H9 (cell line): ENCODE results near the gene PLEKHM1. TPM values are rescaled to one million over a fixed set of nuclear protein-coding genes. Genes with fewer than 3 reads are reported as not detected.
"Not testable (repeated sequence)": the region's sequence is repeated elsewhere in the genome, so short reads cannot be mapped to it uniquely, and the experiment has no call there.

Source experiments
- DNase-seq: peaks from one replicate; pipeline ENCODE4 v3.0.0-alpha.2; 2017
- H2AFZ ChIP-seq: one replicate; pipeline ENCODE4 v1.6.1; 2013; ENCODE audit warnings: mild to moderate bottlenecking, low read length, control low read depth, moderate library complexity
- H2AK5ac ChIP-seq: 2 replicates; pipeline ENCODE4 v1.6.1; 2013; ENCODE audit warnings: low read length, control low read depth, mixed read lengths; ENCODE audit not compliant: insufficient read length
- H2BK120ac ChIP-seq: one replicate; pipeline ENCODE4 v1.6.1; 2013; ENCODE audit warnings: low read depth, mild to moderate bottlenecking, low read length, control low read depth, inconsistent platforms; ENCODE audit not compliant: poor library complexity, severe bottlenecking
- H2BK12ac ChIP-seq: 2 replicates; pipeline ENCODE4 v1.6.1; 2013; ENCODE audit warnings: low read length, control low read depth, mixed read lengths, low read depth; ENCODE audit not compliant: insufficient read length
- H2BK15ac ChIP-seq: 2 replicates; pipeline ENCODE4 v1.6.1; 2013; ENCODE audit warnings: low read depth, low read length, control low read depth
- H2BK20ac ChIP-seq: one replicate; pipeline ENCODE4 v1.6.1; 2013; ENCODE audit warnings: low read depth, mild to moderate bottlenecking, low read length, control low read depth, inconsistent platforms; ENCODE audit not compliant: poor library complexity, severe bottlenecking
- H2BK5ac ChIP-seq: 2 replicates; pipeline ENCODE4 v1.6.1; 2013; ENCODE audit warnings: low read length, control low read depth, mixed read lengths; ENCODE audit not compliant: insufficient read length
- H3K14ac ChIP-seq: 2 replicates; pipeline ENCODE4 v1.6.1; 2013; ENCODE audit warnings: low read length, control low read depth; ENCODE audit not compliant: insufficient read depth
- H3K18ac ChIP-seq: 2 replicates; pipeline ENCODE4 v1.6.1; 2013; ENCODE audit warnings: low read depth, mild to moderate bottlenecking, mixed read lengths, low read length, control low read depth; ENCODE audit not compliant: insufficient read length
- H3K23ac ChIP-seq: 2 replicates; pipeline ENCODE4 v1.6.1; 2013; ENCODE audit warnings: low read length, control low read depth, mixed read lengths, low read depth; ENCODE audit not compliant: insufficient read length
- H3K23me2 ChIP-seq: 2 replicates; pipeline ENCODE4 v1.6.1; 2013; ENCODE audit warnings: low read depth, mild to moderate bottlenecking, mixed read lengths, low read length, control low read depth; ENCODE audit not compliant: insufficient read length, poor library complexity, severe bottlenecking
- H3K27ac ChIP-seq: 2 replicates; pipeline ENCODE4 v1.5.1; 2013; ENCODE audit warnings: low read length, control low read depth, mixed read lengths, low read depth; ENCODE audit not compliant: insufficient read length
- H3K27me3 ChIP-seq: 2 replicates; pipeline ENCODE4 v1.6.1; 2013; ENCODE audit warnings: low read length, control low read depth, inconsistent platforms; ENCODE audit not compliant: insufficient read depth
- H3K4ac ChIP-seq: 2 replicates; pipeline ENCODE4 v1.6.1; 2013; ENCODE audit warnings: low read depth, mild to moderate bottlenecking, control low read depth, inconsistent platforms, low read length, moderate library complexity
- H3K4me1 ChIP-seq: 2 replicates; pipeline ENCODE4 v1.6.1; 2013; ENCODE audit warnings: low read length, control low read depth, inconsistent platforms; ENCODE audit not compliant: insufficient read depth
- H3K4me2 ChIP-seq: 2 replicates; pipeline ENCODE4 v1.6.1; 2013; ENCODE audit warnings: low read length, control low read depth, mixed read lengths; ENCODE audit not compliant: insufficient read length, insufficient read depth
- H3K56ac ChIP-seq: 2 replicates; pipeline ENCODE4 v1.6.1; 2013; ENCODE audit warnings: low read depth, mild to moderate bottlenecking, mixed read lengths, low read length, control low read depth; ENCODE audit not compliant: insufficient read length
- H3K79me1 ChIP-seq: 2 replicates; pipeline ENCODE4 v1.6.1; 2013; ENCODE audit warnings: low read depth, mild to moderate bottlenecking, moderate library complexity, low read length, control low read depth, inconsistent platforms; ENCODE audit not compliant: insufficient read depth, poor library complexity, severe bottlenecking
- H3K79me2 ChIP-seq: 2 replicates; pipeline ENCODE4 v1.6.1; 2013; ENCODE audit warnings: low read length, control low read depth, inconsistent platforms; ENCODE audit not compliant: insufficient read depth
- H3K9ac ChIP-seq: 2 replicates; pipeline ENCODE4 v1.6.1; 2013; ENCODE audit warnings: low read length, control low read depth, mixed read lengths; ENCODE audit not compliant: insufficient read length; ENCODE audit errors: extremely low read depth
- H3K9me3 ChIP-seq: one replicate; pipeline ENCODE4 v1.6.1; 2013; ENCODE audit warnings: low read depth, low read length, inconsistent platforms; ENCODE audit not compliant: control insufficient read depth
- H3T11ph ChIP-seq: one replicate; pipeline ENCODE4 v1.6.1; 2013; ENCODE audit warnings: mild to moderate bottlenecking, low read length, control low read depth, inconsistent platforms
- H4K20me1 ChIP-seq: one replicate; pipeline ENCODE4 v1.6.1; 2013; ENCODE audit not compliant: control insufficient read depth, insufficient read length, insufficient read depth
- H4K5ac ChIP-seq: 2 replicates; pipeline ENCODE4 v1.6.1; 2013; ENCODE audit warnings: low read depth, mild to moderate bottlenecking, mixed read lengths, low read length, control low read depth; ENCODE audit not compliant: insufficient read length
- H4K8ac ChIP-seq: replicated peaks from 2 replicates; pipeline ENCODE4 v1.6.1; 2013; ENCODE audit warnings: low read length, control low read depth, mixed read lengths, low read depth; ENCODE audit not compliant: insufficient read length
- H4K91ac ChIP-seq: 2 replicates; pipeline ENCODE4 v1.6.1; 2013; ENCODE audit warnings: low read depth, mild to moderate bottlenecking, moderate library complexity, mixed read lengths, low read length, control low read depth; ENCODE audit not compliant: insufficient read length
- H3K27ac Mint-ChIP-seq, 3 experiments: 2 replicates in 2 of 3; 3 replicates in 1 of 3; pipeline ENCODE4 v1.8.0; 2020 to 2021; ENCODE audit warnings: mixed read lengths in 3 of 3, mild to moderate bottlenecking in 1 of 3, moderate library complexity in 1 of 3
- H3K27me3 Mint-ChIP-seq: 2 replicates; pipeline ENCODE4 v1.8.0; 2021; ENCODE audit warnings: low read depth, mild to moderate bottlenecking, moderate library complexity, mixed read lengths
- H3K36me3 Mint-ChIP-seq, 3 experiments: 2 replicates in 2 of 3; 3 replicates in 1 of 3; pipeline ENCODE4 v1.8.0; 2020 to 2021; ENCODE audit warnings: low read depth in 3 of 3, mixed read lengths in 3 of 3; ENCODE audit not compliant: insufficient read depth in 1 of 3
- H3K4me1 Mint-ChIP-seq, 2 experiments: 2 replicates each; pipeline ENCODE4 v1.8.0; 2020; ENCODE audit warnings: mixed read lengths in 2 of 2
- H3K4me3 Mint-ChIP-seq, 2 experiments: 2 replicates in 1 of 2; 3 replicates in 1 of 2; pipeline ENCODE4 v1.8.0; 2020 to 2021; ENCODE audit warnings: mild to moderate bottlenecking in 2 of 2, mixed read lengths in 2 of 2, moderate library complexity in 1 of 2
- H3K9me3 Mint-ChIP-seq, 2 experiments: 2 replicates in 1 of 2; 3 replicates in 1 of 2; pipeline ENCODE4 v1.8.0; 2020; ENCODE audit warnings: mild to moderate bottlenecking in 2 of 2, mixed read lengths in 2 of 2, moderate library complexity in 1 of 2
- WGBS: extraction: QIAGEN DNeasy Blood & Tissue Kit; methylation state at CpG from one replicate; pipeline ENCODE4 v1.1.7; 2013; ENCODE audit warnings: missing lambda C conversion rate, low lambda C conversion rate, mixed read lengths; ENCODE audit not compliant: insufficient read length; ENCODE audit errors: extremely low coverage; 5-methylcytosine and 5-hydroxymethylcytosine counted together
- total RNA-seq: library from RNA; stranded (reverse); gene quantifications from 2 replicates; pipeline ENCODE4 v1.2.1, GENCODE V29; 2021

The PLEKHM1 gene
- total RNA-seq, 1 experiment from 2014 or later = 20.7 TPM

- H2AFZ ChIP-seq, H3K23me2 ChIP-seq, H2BK15ac ChIP-seq, H3K4ac ChIP-seq, H3K79me2 ChIP-seq, H3K27ac Mint-ChIP-seq, DNase-seq, H3K9ac ChIP-seq, H4K20me1 ChIP-seq, H3K4me1 ChIP-seq, H4K91ac ChIP-seq, H3K79me1 ChIP-seq, H4K8ac ChIP-seq, H3K23ac ChIP-seq, H3K56ac ChIP-seq, H2BK12ac ChIP-seq, H3K4me2 ChIP-seq, H2BK5ac ChIP-seq, H3K27me3 ChIP-seq, H2AK5ac ChIP-seq, H3K4me1 Mint-ChIP-seq, H2BK20ac ChIP-seq, H3K36me3 Mint-ChIP-seq, H4K5ac ChIP-seq, H3K9me3 Mint-ChIP-seq, H3K9me3 ChIP-seq, H3K27ac ChIP-seq, H3K27me3 Mint-ChIP-seq, H2BK120ac ChIP-seq, H3K4me3 Mint-ChIP-seq, H3K14ac ChIP-seq, H3T11ph ChIP-seq, H3K18ac ChIP-seq: not testable (repeated sequence)
- no CpG with 5 or more reads among the region's 1 CpG for WGBS
These were observed 41.3 kb downstream of the PLEKHM1 start for GRCh38 chr17:45449260-45449659.

GRCh38 chr17:45448483-45448882, 42.0 kb downstream of the PLEKHM1 start:
- H2BK12ac ChIP-seq, H4K20me1 ChIP-seq, H2BK20ac ChIP-seq, H3K79me2 ChIP-seq, H4K91ac ChIP-seq, H4K8ac ChIP-seq, H3K36me3 Mint-ChIP-seq, H4K5ac ChIP-seq, H2AK5ac ChIP-seq, H2AFZ ChIP-seq, H3K23ac ChIP-seq, H2BK120ac ChIP-seq, H3K4ac ChIP-seq, H2BK5ac ChIP-seq, H3K9me3 ChIP-seq, H3K56ac ChIP-seq, H3K23me2 ChIP-seq, H3K27ac Mint-ChIP-seq, H3K9me3 Mint-ChIP-seq, H3K4me1 Mint-ChIP-seq, H3K9ac ChIP-seq, H3K4me3 Mint-ChIP-seq, H3K4me1 ChIP-seq, H3K14ac ChIP-seq, H3K4me2 ChIP-seq, H3K27me3 Mint-ChIP-seq, H3K27me3 ChIP-seq, DNase-seq, H3K18ac ChIP-seq, H3K27ac ChIP-seq, H3K79me1 ChIP-seq, H3T11ph ChIP-seq, H2BK15ac ChIP-seq: not testable (repeated sequence)
- WGBS = no CpG with 5 or more reads among the region's 1 CpG
